22Rv1 (cell line): ENCODE data around the gene PLK5.

Experiments used
- H3K27ac ChIP-seq: fragments of 450-650 bp; 2 replicates; pipeline ENCODE4 v1.5.1; 2017
- CTCF ChIP-seq: fragments of 450-650 bp; IDR thresholded peaks from 2 replicates; pipeline ENCODE4 v1.5.1; 2017; ENCODE audit warnings: mild to moderate bottlenecking
- ZFX ChIP-seq: fragments of 450-650 bp; IDR thresholded peaks from 2 replicates; pipeline ENCODE4 v1.6.1; 2017; ENCODE audit warnings: antibody characterized with exemption, borderline replicate concordance

The PLK5 gene

GRCh38 chr19:1481893-1482360, 42.0 kb upstream of the PLK5 start:
- TF ChIP-seq ZFX = no peak
- no peak for TF ChIP-seq CTCF
- no peak overlapping the region for H3K27ac ChIP-seq

- TF ChIP-seq ZFX (no peak), CTCF (no peak)
- no peak overlapping the region for H3K27ac ChIP-seq
Observed at GRCh38 chr19:1482361-1483130, 41.3 kb upstream of the PLK5 start.

- no peak overlapping the region for H3K27ac ChIP-seq
- no peak for TF ChIP-seq ZFX
- TF ChIP-seq CTCF = no peak
Observed at GRCh38 chr19:1483131-1483978, 40.5 kb upstream of the PLK5 start.

- TF ChIP-seq CTCF (no peak), ZFX (no peak)
- H3K27ac ChIP-seq = no peak overlapping the region
Observed at GRCh38 chr19:1483979-1484428, 39.9 kb upstream of the PLK5 start.

GRCh38 chr19:1486720-1487575, 36.9 kb upstream of the PLK5 start:
- TF ChIP-seq CTCF = no peak
- TF ChIP-seq ZFX = no peak
- H3K27ac ChIP-seq = no peak overlapping the region

- TF ChIP-seq CTCF = no peak
- TF ChIP-seq ZFX = no peak
- no peak overlapping the region for H3K27ac ChIP-seq
Observed at GRCh38 chr19:1487576-1488281, 36.1 kb upstream of the PLK5 start.
